Fibroblast of skin of right biceps (primary cell): ENCODE data around the gene TUBB4A.

Experiments used
- DNase-seq: peaks from one replicate; pipeline ENCODE4 v3.0.0-alpha.2; 2013

The TUBB4A gene

DNA sequence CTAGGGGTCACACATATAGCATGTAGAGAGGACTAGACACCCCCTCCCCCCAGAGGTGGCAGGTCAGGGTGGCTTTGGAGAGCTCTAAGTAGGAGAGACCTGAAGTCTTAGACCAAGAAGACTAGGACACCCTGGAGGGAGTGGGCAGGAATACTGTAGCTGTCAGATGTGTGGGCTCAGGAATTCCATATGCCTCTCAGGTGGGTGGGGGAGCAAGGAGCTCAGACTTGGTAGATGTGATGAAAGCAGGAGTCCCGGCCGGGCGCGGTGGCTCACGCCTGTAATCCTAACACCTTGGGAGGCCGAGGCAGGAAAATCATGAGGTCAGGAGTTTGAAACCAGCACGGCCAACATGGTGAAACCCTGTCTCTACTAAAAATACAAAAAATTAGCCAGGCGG is 36.4 kb downstream of the TUBB4A start:
- DNase-seq, result no peak

DNA sequence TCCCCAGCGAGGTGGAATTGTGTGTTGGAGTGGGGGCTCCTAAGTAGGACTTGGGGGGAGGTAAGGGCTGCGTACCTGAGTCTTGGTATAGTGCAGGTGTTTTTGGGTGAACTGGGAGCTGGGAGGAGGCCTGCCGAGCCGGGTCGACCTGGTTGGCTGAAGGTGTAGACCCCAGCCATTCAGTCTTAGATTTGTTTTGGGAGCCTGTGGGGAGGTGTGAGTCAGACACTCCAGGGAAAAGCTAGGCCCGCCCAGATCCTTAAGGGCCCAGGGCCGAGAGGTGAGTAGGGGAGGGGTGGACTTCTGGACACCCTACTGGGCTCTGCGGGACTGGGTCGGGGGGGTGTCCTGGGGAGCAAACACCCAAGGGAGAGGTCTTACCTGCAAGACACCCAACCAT is 37.1 kb downstream of the TUBB4A start:
- no peak for DNase-seq

DNA sequence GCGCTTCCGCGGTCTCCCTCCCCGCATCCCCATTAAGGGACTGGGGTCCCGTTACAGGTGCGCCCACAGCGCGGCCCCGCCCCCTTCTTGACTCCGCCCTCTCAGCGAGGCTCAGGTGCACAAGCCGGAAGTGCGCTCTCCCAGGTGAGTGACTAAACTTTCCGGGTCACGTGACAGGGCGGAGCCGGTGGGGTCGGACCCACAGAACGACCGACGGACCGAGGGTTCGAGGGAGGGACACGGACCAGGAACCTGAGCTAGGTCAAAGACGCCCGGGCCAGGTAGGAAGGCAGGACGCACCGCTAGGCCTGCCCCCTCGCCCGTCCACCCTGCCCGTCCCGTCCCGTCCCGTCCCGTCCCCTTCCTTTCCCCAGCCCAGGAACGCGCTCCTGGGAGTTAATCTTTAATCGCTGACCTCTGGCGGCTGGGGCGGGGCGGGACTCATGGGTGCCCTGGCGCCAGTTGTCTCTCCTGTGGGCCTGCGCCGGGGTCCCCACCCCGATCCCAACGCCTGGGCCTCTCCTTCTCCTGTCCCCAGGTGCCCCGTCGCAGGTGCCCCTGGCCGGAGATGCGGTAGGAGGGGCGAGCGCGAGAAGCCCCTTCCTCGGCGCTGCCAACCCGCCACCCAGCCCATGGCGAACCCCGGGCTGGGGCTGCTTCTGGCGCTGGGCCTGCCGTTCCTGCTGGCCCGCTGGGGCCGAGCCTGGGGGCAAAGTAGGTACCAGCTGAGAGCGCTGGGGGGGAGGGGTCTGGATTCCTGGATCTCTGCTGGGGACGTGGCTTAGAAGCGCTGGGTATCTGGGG is 37.8 kb downstream of the TUBB4A start, which contains the start of gene CRB3:
Gene CRB3 (plus strand): TSS at position 202 of the 804 bp plus-strand sequence. CDS start 431 bp downstream, at position 633.
- DNase-seq, result no peak

DNA sequence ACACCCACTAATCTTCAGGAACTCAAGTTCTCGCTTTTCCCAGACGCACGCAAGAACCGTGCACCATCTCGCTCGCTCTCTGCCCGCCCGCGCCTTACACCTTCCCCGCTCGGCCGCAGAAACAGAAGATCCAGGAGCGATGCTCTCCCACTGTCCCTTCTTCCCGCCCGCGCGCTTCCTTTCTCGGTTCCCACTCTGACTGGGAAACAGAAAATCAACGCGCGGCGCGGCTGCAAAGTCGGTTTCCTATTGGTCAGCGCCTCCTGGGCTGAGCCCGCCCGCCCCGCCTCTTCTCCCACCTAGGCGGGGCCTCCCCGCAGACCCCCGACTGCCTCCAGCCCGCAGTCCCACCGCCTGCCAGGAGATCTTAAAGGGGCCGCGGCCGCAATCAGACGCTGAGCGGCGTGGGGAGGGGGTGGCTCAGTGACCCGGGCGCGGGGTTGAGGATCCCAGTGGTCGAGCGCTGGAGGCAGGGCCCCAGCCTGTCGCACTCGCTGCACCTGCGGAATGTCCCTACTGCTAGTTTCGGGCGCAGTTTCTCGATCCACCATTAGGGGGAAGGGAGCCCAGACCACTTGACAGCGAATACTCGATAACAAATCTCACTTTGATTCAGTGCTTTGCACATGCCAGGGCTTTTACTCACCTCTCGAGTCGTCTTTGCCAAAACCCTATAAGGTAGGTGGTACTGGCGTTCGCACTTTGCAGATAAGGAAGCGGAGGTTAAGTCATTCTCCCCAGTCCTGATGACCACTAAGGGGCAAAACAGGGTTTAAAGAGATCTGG is 41.8 kb downstream of the TUBB4A start:
- peak; percentile 99 for DNase-seq

DNA sequence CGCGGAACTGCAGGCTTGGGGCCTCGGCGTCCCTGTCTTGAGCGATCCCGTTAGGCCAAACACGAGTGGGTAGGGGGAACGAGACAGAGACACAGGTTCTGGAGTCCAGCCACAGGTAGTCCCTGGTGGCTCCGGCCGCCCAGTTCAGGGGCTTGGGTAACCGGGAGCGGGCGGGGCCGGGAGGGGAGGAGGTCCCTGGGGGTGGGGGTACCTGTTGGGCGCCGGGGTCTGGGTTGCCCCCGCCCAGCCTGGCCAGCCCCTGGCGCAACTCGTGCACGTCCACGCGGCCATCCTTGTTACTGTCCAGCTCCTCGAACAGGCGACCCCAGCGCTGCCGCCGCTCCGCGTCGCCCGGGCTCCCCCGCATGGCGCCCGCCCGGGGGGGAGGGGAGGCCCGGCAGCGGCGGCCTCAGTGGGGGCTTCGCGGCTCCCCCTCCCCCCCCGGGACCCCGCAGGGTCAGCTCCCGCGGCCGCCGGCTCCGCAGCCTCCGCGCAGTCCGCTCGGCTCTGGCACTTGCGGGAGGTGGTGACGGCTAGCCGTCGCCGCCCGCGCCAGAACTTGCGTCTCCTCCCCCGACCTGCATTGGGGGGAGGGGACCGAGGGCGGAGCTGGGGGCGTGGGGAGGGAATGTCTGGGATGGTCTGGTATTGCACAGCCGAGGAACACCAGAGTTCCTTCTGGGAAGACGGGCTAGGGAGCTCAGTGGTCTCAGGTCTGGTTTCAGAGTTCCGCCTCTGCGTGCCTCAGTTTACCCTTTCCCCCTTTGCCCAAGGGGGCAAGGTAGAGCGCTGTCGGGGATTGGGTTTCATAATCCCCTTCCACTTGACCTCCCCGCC is 42.6 kb downstream of the TUBB4A start, which contains the start of gene SLC25A23:
Gene SLC25A23 (minus strand): TSS at position 531 of the 837 bp plus-strand sequence. CDS start 164 bp downstream, at position 367.
- DNase-seq, result peak; percentile 80

DNA sequence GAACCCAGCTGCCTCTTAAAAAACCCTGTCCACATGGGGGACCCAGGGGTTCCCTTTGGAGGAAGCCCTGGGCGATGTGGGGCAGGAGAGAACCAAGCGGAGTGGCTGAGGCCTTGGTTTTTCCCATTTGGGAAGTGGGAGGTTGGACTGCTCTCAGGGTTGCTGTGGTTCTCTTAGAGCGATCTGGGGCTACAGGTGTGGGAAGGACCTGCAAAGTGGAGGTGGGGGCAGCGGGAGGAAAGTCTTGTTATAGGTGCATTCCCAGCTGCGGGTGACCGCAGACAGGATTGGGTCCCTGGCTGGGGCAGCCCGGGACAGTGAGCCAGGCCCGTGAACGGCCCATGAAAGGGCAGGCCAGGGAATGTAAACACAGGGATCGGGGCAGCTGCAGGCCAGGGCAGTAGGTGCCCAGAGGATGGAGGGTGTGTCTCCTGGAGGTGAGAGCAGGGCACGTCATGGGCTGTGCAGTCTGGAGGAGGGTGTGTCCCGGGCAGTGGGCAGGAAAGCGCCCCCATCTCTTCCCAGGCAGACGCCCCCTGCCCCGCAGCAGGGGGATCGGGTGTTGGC is 43.3 kb downstream of the TUBB4A start:
- no peak for DNase-seq

DNA sequence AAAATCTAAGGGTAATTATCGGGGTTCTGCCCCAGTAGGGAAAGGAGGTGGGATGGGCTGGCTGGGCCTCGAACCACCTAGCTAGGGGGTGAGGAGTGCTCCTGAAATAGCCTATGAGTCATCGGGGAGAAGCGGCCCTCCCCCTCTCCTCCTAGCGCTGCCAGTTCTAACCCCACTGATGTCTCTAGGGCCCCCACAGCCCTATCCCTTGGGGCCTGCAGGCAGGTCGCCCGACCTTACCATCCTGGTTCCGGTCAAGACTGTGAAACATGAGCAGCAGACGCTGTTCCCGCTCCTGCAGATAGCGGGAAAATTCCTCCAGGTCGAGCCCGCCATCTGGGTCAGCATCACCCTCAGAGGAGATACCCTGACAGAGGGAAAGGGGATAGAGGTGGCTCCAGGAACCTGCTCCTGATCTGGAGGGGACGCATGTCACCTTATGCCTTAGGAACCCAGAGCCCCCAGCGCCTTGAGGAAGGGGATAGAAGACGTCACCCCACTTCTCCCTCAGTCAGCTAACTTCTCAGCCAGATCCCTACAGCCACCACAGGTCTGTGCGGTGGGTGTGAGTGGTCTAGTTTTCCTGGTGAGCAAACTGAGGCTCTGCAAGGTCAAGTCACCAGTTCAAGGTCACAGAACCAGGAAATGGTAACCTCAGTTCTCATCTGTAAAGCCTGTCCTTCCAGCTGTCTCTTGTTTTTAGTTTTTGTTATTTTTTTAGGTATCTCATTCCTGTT is 44.0 kb downstream of the TUBB4A start:
- DNase-seq, result peak; percentile 25

DNA sequence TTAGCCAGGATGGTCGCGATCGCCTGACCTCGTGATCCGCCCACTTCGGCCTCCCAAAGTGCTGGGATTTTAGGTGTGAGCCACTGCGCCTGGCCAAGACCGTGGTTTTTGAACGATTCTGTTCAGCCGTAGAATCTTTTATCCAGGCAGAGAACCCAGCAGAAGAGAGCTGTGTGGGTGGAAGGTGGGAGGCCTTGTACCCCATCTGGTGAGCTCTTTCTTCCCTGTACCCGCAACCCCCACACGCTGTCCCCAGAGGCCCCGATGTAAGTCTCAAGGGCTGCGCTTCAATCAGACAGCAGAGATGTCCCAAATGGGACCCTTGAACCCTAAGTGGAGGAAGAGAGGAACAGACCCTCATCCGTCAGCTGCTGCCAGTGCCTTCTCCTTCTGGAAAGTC is 46.2 kb downstream of the TUBB4A start:
- DNase-seq, result no peak

DNA sequence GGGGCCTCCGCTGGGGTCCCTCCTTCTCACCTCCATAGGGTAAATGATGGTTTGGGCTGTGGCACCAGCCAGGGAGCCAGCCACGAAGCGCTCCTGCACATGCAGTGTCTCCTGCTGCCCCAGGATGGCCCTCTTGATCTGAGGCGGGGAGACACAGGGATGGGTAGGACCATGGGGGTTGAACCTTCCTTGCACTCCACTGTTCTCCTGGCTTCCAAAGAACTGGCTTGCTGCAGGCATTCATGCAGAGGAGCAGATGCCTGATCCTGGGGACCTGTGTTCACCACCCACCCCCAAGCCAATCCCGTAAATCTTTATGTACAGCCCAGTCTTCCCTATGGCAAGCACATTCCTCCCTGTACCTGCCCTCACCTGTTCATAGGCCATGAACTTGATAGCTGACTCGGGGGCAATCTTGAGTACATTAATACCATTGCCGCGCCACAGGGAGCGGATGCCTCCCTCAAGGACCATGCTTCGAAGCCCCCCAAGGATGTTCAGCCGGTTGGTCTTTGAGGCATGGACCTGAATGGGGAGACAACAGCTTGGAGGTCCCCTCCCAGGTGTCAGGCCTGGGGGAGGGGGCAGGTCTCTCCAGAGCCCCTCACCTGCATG is 48.1 kb downstream of the TUBB4A start:
- no peak for DNase-seq

DNA sequence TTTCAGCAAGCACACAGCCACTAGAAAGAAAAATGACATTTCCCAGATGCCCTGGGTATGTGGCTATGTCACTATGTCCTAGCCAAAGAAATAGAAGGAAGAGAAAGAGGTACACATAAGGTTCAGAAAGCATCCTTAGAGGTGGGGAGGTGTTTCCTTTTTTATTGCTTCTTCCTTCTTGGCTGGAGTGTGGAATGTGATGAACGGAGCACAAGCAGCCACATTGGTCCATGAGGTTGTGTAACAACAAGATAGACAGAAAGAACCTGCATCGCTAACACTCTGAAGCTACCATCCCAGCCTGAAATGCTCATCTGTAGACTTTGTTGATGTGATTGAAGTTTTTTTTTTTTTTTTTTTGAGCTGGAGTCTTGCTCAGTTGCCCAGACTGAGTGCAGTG is 49.2 kb downstream of the TUBB4A start:
- DNase-seq, result no peak

DNA sequence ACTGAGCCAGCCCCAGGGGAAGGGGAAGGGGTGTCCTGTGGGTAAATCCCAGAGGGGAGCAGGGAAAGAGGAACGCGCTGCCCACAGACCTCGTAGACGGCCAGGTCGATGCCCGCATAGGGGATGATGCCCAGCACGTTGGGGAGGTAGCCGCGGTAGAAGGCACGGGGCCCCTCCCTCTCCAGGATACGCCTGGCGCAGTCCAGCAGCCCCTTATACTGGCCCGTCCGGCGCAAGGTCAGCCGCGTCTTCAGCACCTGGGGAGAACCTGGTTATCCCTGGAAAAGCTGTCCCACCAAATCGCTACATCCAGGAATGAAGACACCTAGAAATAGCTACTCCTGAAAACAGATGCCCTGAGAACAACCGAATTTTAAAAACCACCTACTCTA is 49.9 kb downstream of the TUBB4A start:
- DNase-seq, result no peak

DNA sequence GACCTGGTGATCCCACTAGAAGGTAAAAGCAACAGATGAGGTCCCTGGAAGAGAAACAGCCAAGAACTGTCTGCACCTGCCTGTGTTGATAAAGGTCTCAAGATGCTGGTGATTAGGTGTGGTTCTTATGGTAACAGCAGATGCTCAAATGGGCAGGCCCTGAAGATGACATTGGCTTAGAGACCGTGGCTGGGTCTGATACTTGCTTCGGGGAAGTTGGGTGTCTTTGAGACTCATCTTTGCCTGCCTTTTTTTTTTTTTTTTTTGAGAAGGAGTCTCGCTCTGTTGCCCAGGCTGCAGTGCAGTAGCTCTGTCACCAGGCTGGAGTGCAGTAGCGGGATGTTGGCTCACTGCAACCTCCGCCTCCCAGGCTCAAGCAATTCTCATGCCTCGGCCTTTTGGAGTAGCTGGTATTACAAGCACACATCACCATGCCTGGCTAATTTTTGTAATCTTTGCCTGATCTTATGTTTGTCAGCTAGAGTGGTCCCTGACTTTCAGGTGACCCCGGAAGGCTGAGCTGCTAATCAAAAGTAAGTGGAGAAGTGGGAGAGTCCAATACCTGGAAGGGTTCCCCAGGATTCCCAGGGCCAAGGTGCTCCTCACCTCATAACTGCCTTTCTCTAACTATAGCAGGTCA is 50.4 kb downstream of the TUBB4A start:
- DNase-seq, result no peak

DNA sequence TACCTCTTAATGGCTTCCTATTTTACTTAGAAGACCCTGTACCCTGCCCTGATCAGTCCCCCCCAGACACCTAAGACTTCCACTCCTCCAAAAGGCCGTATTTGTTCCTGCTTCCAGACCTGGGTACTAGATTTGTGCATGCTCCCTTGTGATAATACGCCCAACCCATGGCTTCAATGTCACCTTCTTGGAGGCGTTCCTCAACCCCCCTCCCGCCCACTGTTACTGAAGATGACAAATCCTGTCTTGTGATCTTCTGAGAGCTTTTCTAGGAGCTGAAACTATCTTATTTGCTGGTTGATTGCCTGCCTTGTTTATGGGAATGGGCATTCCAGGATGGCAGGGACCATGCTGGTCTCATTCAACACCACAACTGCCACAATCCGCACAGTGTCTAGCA is 51.9 kb downstream of the TUBB4A start:
- DNase-seq, result no peak

DNA sequence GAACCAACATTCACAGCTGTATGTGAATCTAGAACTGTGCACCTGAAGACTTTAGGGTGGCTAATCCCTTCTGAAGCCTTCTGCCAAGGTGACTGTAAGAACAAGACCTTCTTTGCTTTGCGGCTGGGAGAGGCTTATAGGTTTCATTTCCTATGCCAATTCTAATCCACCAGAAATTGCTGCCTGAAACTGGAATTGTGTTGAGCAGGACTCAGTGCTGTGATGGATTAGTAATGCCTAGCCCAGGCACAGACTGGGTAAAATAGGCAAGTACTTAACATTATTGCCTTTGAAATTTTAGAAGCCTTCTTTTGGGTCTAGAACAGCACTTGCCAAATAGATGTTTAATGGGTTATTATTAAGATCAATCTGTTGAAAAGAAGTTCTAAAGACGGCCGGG is 54.1 kb downstream of the TUBB4A start:
- no peak for DNase-seq

DNA sequence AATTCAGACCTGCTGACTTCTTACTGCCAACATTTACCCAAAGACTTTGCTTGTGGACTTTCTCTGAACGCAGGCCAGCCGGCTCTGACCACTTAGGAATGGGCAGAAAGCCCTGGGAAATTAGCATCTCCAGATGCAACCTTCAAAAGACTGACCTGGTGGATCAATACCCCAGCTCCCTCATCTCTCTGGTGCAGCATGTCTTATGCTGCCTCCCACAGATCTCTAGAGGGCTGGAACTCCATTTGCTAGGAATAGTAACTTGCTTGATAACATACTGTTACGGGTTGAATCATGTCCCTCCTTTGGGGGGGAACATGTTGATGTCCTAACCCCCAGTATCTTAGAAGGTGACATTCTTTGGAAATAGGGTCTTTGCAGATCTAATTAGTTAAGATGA is 55.7 kb downstream of the TUBB4A start:
- no peak for DNase-seq
